Ectodermal cell (in vitro differentiated cells): ENCODE results near the gene FSD1.
"Not testable (repeated sequence)": the region's sequence is repeated elsewhere in the genome, so short reads cannot be mapped to it uniquely, and the experiment has no call there.

Experiments used
- H3K27ac ChIP-seq: 2 replicates; pipeline ENCODE4 v1.7.0; 2013; ENCODE audit warnings: mild to moderate bottlenecking, low read depth, low read length; ENCODE audit not compliant: insufficient read depth, poor library complexity, severe bottlenecking
- H3K27me3 ChIP-seq: 2 replicates; pipeline ENCODE4 v1.7.0; 2013; ENCODE audit warnings: mild to moderate bottlenecking, low read length; ENCODE audit not compliant: insufficient read depth, control insufficient read depth, poor library complexity, severe bottlenecking
- H3K36me3 ChIP-seq: one replicate; pipeline ENCODE4 v1.7.0; 2013; ENCODE audit warnings: low read length; ENCODE audit not compliant: control insufficient read depth, insufficient read depth
- H3K4me1 ChIP-seq: one replicate; pipeline ENCODE4 v1.7.0; 2013; ENCODE audit warnings: low read length; ENCODE audit not compliant: control insufficient read depth, insufficient read depth
- H3K4me3 ChIP-seq: 2 replicates; pipeline ENCODE4 v1.7.0; 2013; ENCODE audit warnings: low read depth, low read length, control low read depth; ENCODE audit not compliant: insufficient read depth
- H3K9me3 ChIP-seq: 2 replicates; pipeline ENCODE4 v1.7.0; 2013; ENCODE audit warnings: mild to moderate bottlenecking, low read length, moderate library complexity; ENCODE audit not compliant: control insufficient read depth
- WGBS, 2 experiments: methylation state at CpG; one replicate each; pipeline ENCODE4 v1.1.7; 2013; ENCODE audit warnings: missing lambda C conversion rate in 2 of 2; 5-methylcytosine and 5-hydroxymethylcytosine counted together

The FSD1 gene

DNA sequence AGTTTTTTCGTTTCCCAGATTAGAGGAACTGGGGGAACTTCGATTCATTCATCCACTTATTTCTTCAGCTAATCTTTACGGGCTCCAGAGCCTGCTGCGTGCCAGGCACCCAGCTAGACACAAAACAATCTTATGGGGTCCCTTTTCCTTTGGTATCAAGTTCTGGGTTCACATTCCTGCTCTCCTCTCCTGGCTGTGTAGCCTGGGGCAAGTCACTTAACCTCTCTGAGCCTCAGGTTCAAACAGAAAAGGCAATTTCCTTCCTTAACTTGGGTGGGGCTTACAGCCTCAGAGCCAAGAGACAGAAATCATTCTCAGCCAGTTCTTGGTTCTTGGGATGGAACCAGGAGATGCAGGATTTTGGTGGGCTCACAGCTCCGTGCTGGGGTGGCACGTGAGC lies 19.4 kb upstream of the FSD1 start:
- H3K36me3 ChIP-seq, result no peaks in the 10 kb centered on the region
- no peak overlapping the region for H3K4me3 ChIP-seq
- WGBS, 2 experiments, result 85 to 90% methylated on average over 6 of the region's 6 CpGs
- peaks cover 3% of the 10 kb centered on the region for H3K4me1 ChIP-seq
- H3K9me3 ChIP-seq, result no peaks in the 10 kb centered on the region
- H3K27ac ChIP-seq, result no peak overlapping the region
- peaks cover 43% of the 10 kb centered on the region for H3K27me3 ChIP-seq

DNA sequence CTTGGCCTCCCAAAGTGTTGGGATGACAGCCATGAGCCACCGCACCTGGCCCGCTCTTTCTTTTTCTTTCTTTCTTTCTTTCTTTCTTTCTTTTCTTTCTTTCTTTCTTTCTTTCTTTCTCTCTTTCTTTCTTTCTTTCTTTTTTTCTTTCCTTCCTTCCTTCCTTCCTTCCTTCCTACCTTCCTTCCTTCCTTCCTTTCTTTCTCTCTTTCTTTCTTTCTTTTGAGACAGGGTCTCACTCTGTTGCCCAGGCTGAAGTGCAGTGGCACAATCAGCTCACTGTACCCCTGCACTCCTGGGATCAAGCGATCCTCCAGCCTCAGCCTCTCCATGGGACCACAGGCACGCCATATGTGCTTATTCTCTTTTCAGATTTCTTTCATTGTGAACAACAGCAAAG lies 18.3 kb upstream of the FSD1 start:
- not testable (repeated sequence) for H3K4me1 ChIP-seq, H3K27ac ChIP-seq, H3K36me3 ChIP-seq, H3K4me3 ChIP-seq, H3K9me3 ChIP-seq
- H3K27me3 ChIP-seq, result peaks cover 31% of the 10 kb centered on the region
- 89 to 93% methylated on average over 4 of the region's 4 CpGs for WGBS, 2 experiments

DNA sequence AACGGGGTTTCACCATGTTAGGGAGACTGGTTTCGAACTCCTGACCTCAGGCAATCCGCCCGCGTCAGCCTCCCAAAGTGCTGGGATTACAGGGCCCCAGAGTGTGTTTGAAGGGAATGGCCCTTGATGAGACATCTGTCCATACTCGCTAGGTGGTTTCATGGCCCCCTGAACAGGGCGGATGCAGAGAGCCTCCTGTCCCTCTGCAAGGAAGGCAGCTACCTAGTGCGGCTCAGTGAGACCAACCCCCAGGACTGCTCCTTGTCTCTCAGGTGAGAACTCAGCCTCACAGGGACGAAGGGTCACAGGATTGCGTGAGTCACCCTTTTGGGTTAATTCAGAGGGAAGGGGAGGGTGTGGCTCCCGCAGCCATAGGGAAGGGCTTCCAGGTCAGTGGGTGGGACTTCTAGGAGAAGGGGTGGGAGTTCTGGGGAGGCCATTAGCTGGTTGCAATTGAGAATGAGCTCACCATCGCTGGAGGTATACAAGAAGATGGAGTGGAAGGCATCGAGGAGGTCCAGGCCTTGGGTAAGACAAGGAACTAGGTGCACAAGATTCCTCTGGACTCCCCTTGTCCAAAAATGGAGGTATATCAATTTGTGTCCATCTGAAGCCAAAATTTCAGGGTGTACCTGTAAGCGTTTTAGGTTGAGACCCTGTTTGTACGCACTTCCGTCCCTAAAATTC lies 16.2 kb upstream of the FSD1 start:
- Histone ChIP-seq H3K27me3 (peaks cover 10% of the 10 kb centered on the region), H3K27ac (no peak overlapping the region), H3K9me3 (no peaks in the 10 kb centered on the region), H3K4me1 (peaks cover 11% of the 10 kb centered on the region), H3K4me3 (no peak overlapping the region), H3K36me3 (no peaks in the 10 kb centered on the region)
- WGBS, 2 experiments, result 84 to 85% methylated on average over 16 of the region's 16 CpGs

DNA sequence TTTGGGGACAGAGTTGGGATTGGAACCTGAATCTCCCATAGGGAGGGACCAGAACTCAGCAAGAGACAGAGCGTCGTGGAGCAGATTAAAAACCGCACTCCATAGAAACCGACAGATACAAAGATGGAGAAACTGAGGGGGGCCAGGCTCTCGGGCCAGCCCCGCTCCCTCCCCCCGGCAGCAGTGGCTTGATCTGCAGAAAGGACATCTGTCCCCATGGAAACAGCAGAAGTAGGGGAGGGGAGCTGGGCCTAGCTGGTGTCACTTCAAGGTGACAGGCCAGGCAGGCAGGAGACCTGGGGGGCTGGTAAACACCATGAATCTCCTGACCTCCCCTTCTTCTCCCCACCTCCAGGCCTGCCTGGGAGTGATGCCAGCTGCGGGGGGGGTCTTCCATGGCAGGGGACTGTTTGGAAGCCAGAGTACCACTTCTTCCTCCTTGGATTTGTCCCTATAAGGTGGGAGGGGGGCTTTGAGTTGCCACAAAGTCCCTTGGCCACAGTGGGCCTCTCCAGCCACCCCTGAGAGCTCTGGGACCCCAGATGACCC lies 13.1 kb upstream of the FSD1 start:
- Histone ChIP-seq H3K4me3 (no peak overlapping the region), H3K36me3 (no peaks in the 10 kb centered on the region), H3K9me3 (no peaks in the 10 kb centered on the region), H3K27me3 (no peaks in the 10 kb centered on the region), H3K27ac (no peak overlapping the region), H3K4me1 (peaks cover 11% of the 10 kb centered on the region)
- WGBS, 2 experiments, result 67 to 69% methylated on average over 8 of the region's 8 CpGs

DNA sequence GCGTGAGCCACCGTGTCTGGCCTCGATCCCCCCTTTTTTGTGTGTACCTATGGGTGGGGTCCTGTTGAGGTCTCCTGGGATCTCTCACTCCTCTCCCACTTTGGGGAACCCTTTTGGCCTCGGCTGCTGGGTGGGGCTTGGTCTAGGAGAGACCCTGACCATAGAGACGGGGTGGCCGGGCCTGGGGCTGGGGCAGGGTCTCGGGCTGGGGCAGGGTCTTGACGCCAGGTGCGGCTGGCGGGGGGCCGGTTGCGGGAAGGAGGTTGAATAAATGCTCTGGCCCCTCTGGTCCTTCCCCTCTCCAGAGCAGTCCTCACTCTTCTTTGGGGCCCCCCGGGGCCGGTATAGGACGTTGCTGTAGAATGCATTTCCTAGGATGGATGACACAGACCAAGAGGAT lies 11.9 kb upstream of the FSD1 start:
- no peak overlapping the region for H3K27ac ChIP-seq
- H3K36me3 ChIP-seq, result no peaks in the 10 kb centered on the region
- H3K4me3 ChIP-seq, result no peak overlapping the region
- H3K27me3 ChIP-seq, result no peaks in the 10 kb centered on the region
- H3K4me1 ChIP-seq, result peaks cover 11% of the 10 kb centered on the region
- no peaks in the 10 kb centered on the region for H3K9me3 ChIP-seq
- WGBS, 2 experiments, result 90 to 92% methylated on average over 15 of the region's 15 CpGs

DNA sequence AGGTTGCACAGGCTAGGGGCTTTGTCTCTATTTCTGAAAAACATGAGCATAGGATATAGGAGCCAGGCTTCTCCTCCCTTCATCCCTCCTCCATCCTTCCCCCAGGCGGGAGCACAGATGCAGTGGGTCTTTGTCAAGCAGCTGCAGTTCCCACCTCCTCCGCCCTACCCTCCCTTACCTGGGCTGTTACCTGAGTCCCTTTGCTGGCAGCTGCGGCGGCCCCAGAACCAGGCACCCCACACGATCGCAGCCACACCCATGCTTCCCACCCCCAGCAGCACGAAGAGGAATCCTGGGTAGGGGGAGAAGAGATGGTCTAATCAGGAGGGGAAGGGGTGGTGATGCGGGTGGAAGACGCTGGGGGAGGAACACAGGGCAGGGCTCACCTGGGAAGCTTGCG lies 10.0 kb upstream of the FSD1 start:
- Histone ChIP-seq H3K27me3 (no peaks in the 10 kb centered on the region), H3K4me3 (no peak overlapping the region), H3K9me3 (no peaks in the 10 kb centered on the region), H3K27ac (no peak overlapping the region), H3K4me1 (peaks cover 11% of the 10 kb centered on the region), H3K36me3 (no peaks in the 10 kb centered on the region)
- 63 to 72% methylated on average over 10 of the region's 10 CpGs for WGBS, 2 experiments

DNA sequence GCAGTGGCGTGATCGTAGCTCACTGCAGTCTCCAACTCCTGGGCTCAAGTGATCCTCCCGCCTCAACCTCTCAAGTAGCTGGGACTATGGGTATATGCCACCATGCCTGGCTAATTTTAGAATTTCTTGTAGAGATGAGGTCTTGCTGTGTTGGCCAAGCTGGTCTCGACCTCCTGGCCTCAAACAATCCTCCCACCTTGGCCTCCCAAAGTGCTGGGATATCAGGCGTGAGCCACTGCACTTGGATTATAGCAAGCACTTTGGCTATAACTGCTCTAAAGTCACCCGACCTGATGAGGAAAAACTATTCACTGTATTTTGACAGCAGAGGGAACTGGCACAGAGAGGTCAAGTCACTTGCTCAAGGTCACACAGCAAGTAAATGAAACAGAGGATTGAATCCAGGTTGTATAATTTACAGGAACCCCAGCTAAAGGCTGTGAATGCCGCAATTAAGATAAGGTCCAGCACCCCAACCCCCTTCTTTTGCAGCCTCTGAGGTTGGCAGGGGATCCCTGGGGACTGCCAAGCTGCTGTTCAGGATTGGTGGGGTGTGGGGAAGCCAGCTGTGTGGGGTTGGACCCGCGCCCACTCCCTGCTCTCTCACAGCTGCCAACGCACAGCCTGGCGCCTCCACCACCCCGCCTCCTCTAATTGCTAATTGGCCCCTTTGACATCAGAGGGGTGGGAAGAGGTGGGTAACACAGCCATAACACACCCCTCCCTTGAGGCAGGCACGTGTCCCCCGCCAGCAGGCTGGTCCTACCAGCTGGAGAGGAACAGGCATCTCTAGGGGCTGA lies 8.2 kb upstream of the FSD1 start:
- WGBS, 2 experiments, result 73 to 75% methylated on average over 14 of the region's 14 CpGs
- Histone ChIP-seq H3K27ac (no peak overlapping the region), H3K9me3 (no peaks in the 10 kb centered on the region), H3K4me1 (peaks cover 6% of the 10 kb centered on the region), H3K27me3 (no peaks in the 10 kb centered on the region), H3K4me3 (no peak overlapping the region), H3K36me3 (no peaks in the 10 kb centered on the region)

DNA sequence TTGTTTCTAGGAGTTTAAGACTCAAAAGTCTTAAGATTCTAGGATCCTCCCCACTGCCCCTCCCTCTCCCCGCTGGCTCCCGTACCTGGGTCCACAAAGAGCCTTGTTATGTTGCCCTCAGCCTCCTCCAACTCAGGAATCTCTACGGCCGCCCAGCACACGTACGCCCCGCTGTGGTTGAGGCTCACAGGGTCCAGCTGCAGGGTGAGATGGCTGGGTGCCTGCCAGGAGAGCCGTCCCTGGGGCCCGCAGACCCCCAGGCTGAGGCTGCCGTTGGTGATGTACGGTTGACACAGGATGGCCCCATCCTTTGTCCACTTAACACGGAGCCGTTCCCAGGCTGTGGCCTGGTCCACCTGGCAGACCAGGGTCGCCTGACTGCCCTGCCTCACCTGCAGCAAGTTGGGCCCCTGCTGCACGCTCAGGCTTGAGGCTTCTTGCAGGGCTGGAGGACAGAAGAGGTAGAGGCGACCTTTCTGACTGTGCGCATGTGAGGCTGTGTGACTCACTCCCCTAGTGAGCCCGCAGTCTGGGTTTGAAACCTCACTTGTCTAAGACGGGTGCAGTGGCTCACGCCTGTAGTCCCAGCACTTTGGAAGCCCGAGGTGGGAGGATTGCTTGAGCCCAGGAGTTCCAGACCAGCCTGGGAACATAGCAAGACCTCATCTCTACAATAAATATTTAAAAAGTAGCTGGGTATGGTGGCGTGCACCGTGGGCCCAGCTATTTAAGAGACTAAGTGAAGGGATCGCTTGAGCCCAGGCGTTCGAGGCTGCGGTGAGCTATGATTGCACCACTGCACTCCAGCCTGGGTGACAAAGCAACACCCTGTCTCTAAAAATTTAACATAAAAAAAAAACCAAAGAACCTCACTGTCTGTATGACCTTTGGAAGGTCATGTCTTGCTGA lies 6.2 kb upstream of the FSD1 start:
- H3K4me3 ChIP-seq, result no peak overlapping the region
- H3K27ac ChIP-seq, result no peak overlapping the region
- no peaks in the 10 kb centered on the region for H3K36me3 ChIP-seq
- peaks cover 4% of the 10 kb centered on the region for H3K4me1 ChIP-seq
- no peaks in the 10 kb centered on the region for H3K27me3 ChIP-seq
- WGBS, 2 experiments, result 84 to 86% methylated on average over 27 of the region's 27 CpGs
- H3K9me3 ChIP-seq, result no peaks in the 10 kb centered on the region

DNA sequence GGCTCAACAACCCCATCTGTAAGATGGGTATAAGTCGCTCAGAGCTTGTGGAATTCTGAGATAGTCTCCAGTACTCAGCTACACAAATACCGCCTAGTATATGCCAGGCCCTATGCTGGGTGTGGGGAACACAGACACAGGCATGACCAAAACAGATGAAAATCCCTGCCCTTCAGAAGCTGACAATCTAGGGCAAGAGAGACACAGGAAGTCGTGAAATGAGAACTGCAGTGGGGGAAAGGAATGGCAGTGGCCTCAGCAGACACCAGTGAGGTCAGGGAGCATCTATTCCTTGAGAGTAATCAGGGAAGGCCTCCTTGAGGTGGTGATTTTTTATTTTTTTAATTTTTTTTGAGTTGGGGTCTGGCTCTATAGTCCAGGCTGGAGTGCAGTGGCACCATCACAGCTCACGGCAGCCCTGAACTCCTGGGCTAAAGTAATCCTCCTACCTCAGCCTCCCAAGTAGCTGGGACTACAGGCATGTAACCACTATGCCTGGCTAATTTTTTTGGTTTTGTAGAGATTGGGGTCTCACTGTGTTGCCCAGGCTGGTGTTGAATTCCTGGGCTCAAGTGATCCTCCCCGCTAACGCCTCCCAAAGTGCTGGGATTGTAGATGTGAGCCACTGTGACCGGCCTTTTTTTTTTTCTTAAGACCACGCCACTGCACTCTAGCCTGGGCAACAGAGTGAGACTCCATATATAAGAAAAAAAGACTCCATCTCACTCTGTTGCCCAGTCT lies 5.4 kb upstream of the FSD1 start:
- peaks cover 4% of the 10 kb centered on the region for H3K4me1 ChIP-seq
- H3K27me3 ChIP-seq, result no peaks in the 10 kb centered on the region
- no peak overlapping the region for H3K27ac ChIP-seq
- 87 to 89% methylated on average over 8 of the region's 8 CpGs for WGBS, 2 experiments
- no peaks in the 10 kb centered on the region for H3K9me3 ChIP-seq
- H3K36me3 ChIP-seq, result no peaks in the 10 kb centered on the region
- no peak overlapping the region for H3K4me3 ChIP-seq
